HEK293 (cell line): ENCODE measurements around the gene IFIT2.

ENCODE experiments used
- CTCF ChIA-PET: fragments of 350-600 bp; formaldehyde crosslinking; extraction: SDS; loops from one replicate; lab custom pipeline; 2021; ENCODE audit warnings: antibody characterized with exemption; lab: Yijun Ruan, JAX
- POLR2A ChIA-PET: fragments of 300-600 bp; formaldehyde crosslinking; extraction: SDS; loops from one replicate; lab custom pipeline; 2020; ENCODE audit warnings: antibody characterized with exemption, inconsistent platforms; lab: Yijun Ruan, JAX
- H3K27ac ChIP-seq: fragments of 200-500 bp; sonication (Bioruptor generic); 2 replicates; pipeline ENCODE4 v1.5.1; 2014; ENCODE audit warnings: low read depth, low read length, control low read depth, inconsistent platforms; ENCODE audit errors: extremely low read depth
- H3K36me3 ChIP-seq, 2 experiments: fragments of 200-500 bp in 1 of 2; sonication (Bioruptor generic) in 1 of 2; 1 replicate in 1 of 2; 2 replicates in 1 of 2; pipeline ENCODE4 v1.5.1; 2014 to 2017; ENCODE audit warnings: inconsistent platforms in 2 of 2, low read length in 2 of 2; ENCODE audit not compliant: control insufficient read depth in 2 of 2, insufficient read depth in 1 of 2
- H3K4me1 ChIP-seq: fragments of 200-500 bp; sonication (Bioruptor generic); 2 replicates; pipeline ENCODE4 v1.5.1; 2014; ENCODE audit warnings: mild to moderate bottlenecking, low read length, inconsistent platforms; ENCODE audit not compliant: control insufficient read depth, insufficient read depth
- H3K4me3 ChIP-seq: 2 replicates; pipeline ENCODE4 v1.5.1; 2011; ENCODE audit warnings: low read depth, mild to moderate bottlenecking, control low read depth, low read length, moderate library complexity
- H3K9me3 ChIP-seq: fragments of 200-500 bp; sonication (Bioruptor generic); 2 replicates; pipeline ENCODE4 v1.5.1; 2014; ENCODE audit warnings: low read depth, low read length, inconsistent platforms; ENCODE audit not compliant: control insufficient read depth, insufficient read depth
- EGR2 ChIP-seq: fragments of 450-650 bp; formaldehyde crosslinking; IDR thresholded peaks from 2 replicates; pipeline ENCODE4 v1.5.1; 2016; ENCODE audit warnings: low read depth, missing biosample characterization, missing genetic modification characterization
- GLI2 ChIP-seq: fragments of 450-650 bp; formaldehyde crosslinking; IDR thresholded peaks from 2 replicates; pipeline ENCODE4; 2017; ENCODE audit warnings: missing biosample characterization, missing genetic modification characterization, low read depth, borderline replicate concordance
- SP2 ChIP-seq: fragments of 450-650 bp; formaldehyde crosslinking; IDR thresholded peaks from 2 replicates; pipeline ENCODE4 v1.5.1; 2016; ENCODE audit warnings: missing biosample characterization, missing genetic modification characterization
- YY1 ChIP-seq: fragments of 450-650 bp; formaldehyde crosslinking; IDR thresholded peaks from 2 replicates; pipeline ENCODE4 v1.5.1; 2018; ENCODE audit warnings: missing biosample characterization, missing genetic modification characterization
- ZBTB1 ChIP-seq: fragments of 450-650 bp; formaldehyde crosslinking; IDR thresholded peaks from 2 replicates; pipeline ENCODE4 v1.5.1; 2016; ENCODE audit warnings: missing biosample characterization, missing genetic modification characterization
- ZBTB21 ChIP-seq: fragments of 450-650 bp; formaldehyde crosslinking; IDR thresholded peaks from 2 replicates; pipeline ENCODE4 v1.5.1; 2017; ENCODE audit warnings: missing biosample characterization, missing genetic modification characterization
- ZFP3 ChIP-seq: fragments of 450-650 bp; formaldehyde crosslinking; IDR thresholded peaks from 2 replicates; pipeline ENCODE4 v1.5.1; 2016; ENCODE audit warnings: low read depth, missing biosample characterization, missing genetic modification characterization
- ZNF112 ChIP-seq: fragments of 450-650 bp; formaldehyde crosslinking; IDR thresholded peaks from 2 replicates; pipeline ENCODE4 v1.5.0; 2017; ENCODE audit warnings: missing biosample characterization, missing genetic modification characterization
- ZNF133 ChIP-seq: fragments of 450-650 bp; formaldehyde crosslinking; IDR thresholded peaks from 2 replicates; pipeline ENCODE4 v1.5.1; 2016; ENCODE audit warnings: missing biosample characterization, missing genetic modification characterization
- ZNF146 ChIP-seq: fragments of 450-650 bp; formaldehyde crosslinking; IDR thresholded peaks from 2 replicates; pipeline ENCODE4 v1.5.1; 2016; ENCODE audit warnings: missing biosample characterization, missing genetic modification characterization
- ZNF16 ChIP-seq: fragments of 450-650 bp; formaldehyde crosslinking; IDR thresholded peaks from 2 replicates; pipeline ENCODE4 v1.5.1; 2016; ENCODE audit warnings: low read depth, missing biosample characterization, missing genetic modification characterization
- ZNF23 ChIP-seq: fragments of 450-650 bp; formaldehyde crosslinking; IDR thresholded peaks from 2 replicates; pipeline ENCODE4 v1.5.1; 2016; ENCODE audit warnings: missing biosample characterization, missing genetic modification characterization, borderline replicate concordance
- ZNF311 ChIP-seq: fragments of 450-650 bp; formaldehyde crosslinking; IDR thresholded peaks from 2 replicates; pipeline ENCODE4 v1.5.1; 2017; ENCODE audit warnings: missing biosample characterization, missing genetic modification characterization, borderline replicate concordance
- ZNF354C ChIP-seq: fragments of 450-650 bp; formaldehyde crosslinking; IDR thresholded peaks from 2 replicates; pipeline ENCODE4 v1.5.1; 2016; ENCODE audit warnings: missing biosample characterization, missing genetic modification characterization, low read depth, borderline replicate concordance
- ZNF366 ChIP-seq: fragments of 450-650 bp; formaldehyde crosslinking; conservative IDR thresholded peaks from 2 replicates; pipeline ENCODE4 v1.5.1; 2016; ENCODE audit warnings: missing biosample characterization, missing genetic modification characterization
- ZNF416 ChIP-seq: fragments of 450-650 bp; formaldehyde crosslinking; IDR thresholded peaks from 2 replicates; pipeline ENCODE4 v1.5.1; 2016; ENCODE audit warnings: missing biosample characterization, missing genetic modification characterization
- ZNF48 ChIP-seq: fragments of 450-650 bp; formaldehyde crosslinking; IDR thresholded peaks from 2 replicates; pipeline ENCODE4 v1.5.1; 2016; ENCODE audit warnings: missing biosample characterization, missing genetic modification characterization
- ZNF501 ChIP-seq: fragments of 450-650 bp; formaldehyde crosslinking; IDR thresholded peaks from 2 replicates; pipeline ENCODE4 v1.5.1; 2016; ENCODE audit warnings: missing biosample characterization, missing genetic modification characterization
- ZNF530 ChIP-seq: fragments of 450-650 bp; formaldehyde crosslinking; IDR thresholded peaks from 2 replicates; pipeline ENCODE4 v1.5.1; 2016; ENCODE audit warnings: low read depth, missing biosample characterization, missing genetic modification characterization
- ZNF544 ChIP-seq: fragments of 450-650 bp; formaldehyde crosslinking; IDR thresholded peaks from 2 replicates; pipeline ENCODE4 v1.5.0; 2017; ENCODE audit warnings: missing biosample characterization, missing genetic modification characterization
- ZNF561 ChIP-seq: fragments of 450-650 bp; IDR thresholded peaks from 2 replicates; pipeline ENCODE4 v1.5.1; 2018; ENCODE audit warnings: missing biosample characterization, missing genetic modification characterization, borderline replicate concordance
- ZNF664 ChIP-seq: fragments of 450-650 bp; formaldehyde crosslinking; IDR thresholded peaks from 2 replicates; pipeline ENCODE4 v1.5.1; 2016; ENCODE audit warnings: missing biosample characterization, missing genetic modification characterization
- TF ChIP-seq, protein P1 (sequence below): fragments of 450-650 bp; formaldehyde crosslinking; conservative IDR thresholded peaks from 2 replicates; pipeline ENCODE4 v1.5.1; 2016; ENCODE audit warnings: low read depth, missing biosample characterization, missing genetic modification characterization
- TF ChIP-seq, protein P2 (sequence below): fragments of 450-650 bp; formaldehyde crosslinking; IDR thresholded peaks from 2 replicates; pipeline ENCODE4 v1.5.1; 2017; ENCODE audit warnings: missing biosample characterization, missing genetic modification characterization

The IFIT2 gene

DNA sequence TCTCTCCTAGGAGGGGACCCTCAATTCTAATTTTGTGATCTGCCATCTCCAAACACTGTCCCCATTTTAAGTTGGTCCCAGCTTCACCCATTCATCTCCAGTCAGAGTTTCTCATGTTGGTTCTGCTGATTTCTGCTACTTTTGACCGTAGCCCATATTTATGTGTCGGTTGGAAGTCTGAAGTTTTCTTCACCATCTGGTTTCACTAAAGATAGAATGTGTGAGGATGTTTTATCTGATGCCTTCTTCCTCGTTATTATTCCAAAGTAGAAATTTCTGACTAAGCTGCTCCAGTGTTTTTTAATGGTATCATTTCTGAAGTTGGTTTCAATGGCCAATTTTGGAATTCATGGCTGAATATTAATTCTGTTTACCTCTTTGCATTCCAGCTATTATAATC is 21.3 kb upstream of the IFIT2 start:
- ChIA-PET CTCF (no interaction called here), POLR2A (no interaction called here)
- Histone ChIP-seq H3K9me3 (no peaks in the 10 kb centered on the region), H3K4me1 (peaks cover 4% of the 10 kb centered on the region), H3K27ac (no peak overlapping the region), H3K36me3 (no peaks in the 10 kb centered on the region), H3K4me3 (no peak overlapping the region)
- TF ChIP-seq ZNF366 (tag by site-specific recombination), result no peak
- TF ChIP-seq GLI2 (tag by site-specific recombination), result no peak
- no peak for TF ChIP-seq ZNF112 (tag by site-specific recombination)
- no peak for TF ChIP-seq ZFP3
- no peak for TF ChIP-seq EGR2 (tag by site-specific recombination)
- TF ChIP-seq ZNF664 (tag by site-specific recombination), result no peak
- TF ChIP-seq ZNF530, result no peak
- no peak for TF ChIP-seq ZNF354C (tag by site-specific recombination)
- TF ChIP-seq SP2, result no peak
- TF ChIP-seq ZBTB21 (tag by site-specific recombination), result no peak
- TF ChIP-seq ZNF23, result no peak
- TF ChIP-seq, protein P1, sequence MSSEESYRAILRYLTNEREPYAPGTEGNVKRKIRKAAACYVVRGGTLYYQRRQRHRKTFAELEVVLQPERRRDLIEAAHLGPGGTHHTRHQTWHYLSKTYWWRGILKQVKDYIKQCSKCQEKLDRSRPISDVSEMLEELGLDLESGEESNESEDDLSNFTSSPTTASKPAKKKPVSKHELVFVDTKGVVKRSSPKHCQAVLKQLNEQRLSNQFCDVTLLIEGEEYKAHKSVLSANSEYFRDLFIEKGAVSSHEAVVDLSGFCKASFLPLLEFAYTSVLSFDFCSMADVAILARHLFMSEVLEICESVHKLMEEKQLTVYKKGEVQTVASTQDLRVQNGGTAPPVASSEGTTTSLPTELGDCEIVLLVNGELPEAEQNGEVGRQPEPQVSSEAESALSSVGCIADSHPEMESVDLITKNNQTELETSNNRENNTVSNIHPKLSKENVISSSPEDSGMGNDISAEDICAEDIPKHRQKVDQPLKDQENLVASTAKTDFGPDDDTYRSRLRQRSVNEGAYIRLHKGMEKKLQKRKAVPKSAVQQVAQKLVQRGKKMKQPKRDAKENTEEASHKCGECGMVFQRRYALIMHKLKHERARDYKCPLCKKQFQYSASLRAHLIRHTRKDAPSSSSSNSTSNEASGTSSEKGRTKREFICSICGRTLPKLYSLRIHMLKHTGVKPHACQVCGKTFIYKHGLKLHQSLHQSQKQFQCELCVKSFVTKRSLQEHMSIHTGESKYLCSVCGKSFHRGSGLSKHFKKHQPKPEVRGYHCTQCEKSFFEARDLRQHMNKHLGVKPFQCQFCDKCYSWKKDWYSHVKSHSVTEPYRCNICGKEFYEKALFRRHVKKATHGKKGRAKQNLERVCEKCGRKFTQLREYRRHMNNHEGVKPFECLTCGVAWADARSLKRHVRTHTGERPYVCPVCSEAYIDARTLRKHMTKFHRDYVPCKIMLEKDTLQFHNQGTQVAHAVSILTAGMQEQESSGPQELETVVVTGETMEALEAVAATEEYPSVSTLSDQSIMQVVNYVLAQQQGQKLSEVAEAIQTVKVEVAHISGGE, result no peak
- no peak for TF ChIP-seq ZBTB1 (tag by site-specific recombination)
- TF ChIP-seq, protein P2, sequence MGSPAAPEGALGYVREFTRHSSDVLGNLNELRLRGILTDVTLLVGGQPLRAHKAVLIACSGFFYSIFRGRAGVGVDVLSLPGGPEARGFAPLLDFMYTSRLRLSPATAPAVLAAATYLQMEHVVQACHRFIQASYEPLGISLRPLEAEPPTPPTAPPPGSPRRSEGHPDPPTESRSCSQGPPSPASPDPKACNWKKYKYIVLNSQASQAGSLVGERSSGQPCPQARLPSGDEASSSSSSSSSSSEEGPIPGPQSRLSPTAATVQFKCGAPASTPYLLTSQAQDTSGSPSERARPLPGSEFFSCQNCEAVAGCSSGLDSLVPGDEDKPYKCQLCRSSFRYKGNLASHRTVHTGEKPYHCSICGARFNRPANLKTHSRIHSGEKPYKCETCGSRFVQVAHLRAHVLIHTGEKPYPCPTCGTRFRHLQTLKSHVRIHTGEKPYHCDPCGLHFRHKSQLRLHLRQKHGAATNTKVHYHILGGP (tag by site-specific recombination), result no peak
- TF ChIP-seq ZNF146 (tag by site-specific recombination), result no peak
- no peak for TF ChIP-seq YY1 (tag by site-specific recombination)
- TF ChIP-seq ZNF311 (tag by site-specific recombination), result no peak
- no peak for TF ChIP-seq ZNF544 (tag by site-specific recombination)

DNA sequence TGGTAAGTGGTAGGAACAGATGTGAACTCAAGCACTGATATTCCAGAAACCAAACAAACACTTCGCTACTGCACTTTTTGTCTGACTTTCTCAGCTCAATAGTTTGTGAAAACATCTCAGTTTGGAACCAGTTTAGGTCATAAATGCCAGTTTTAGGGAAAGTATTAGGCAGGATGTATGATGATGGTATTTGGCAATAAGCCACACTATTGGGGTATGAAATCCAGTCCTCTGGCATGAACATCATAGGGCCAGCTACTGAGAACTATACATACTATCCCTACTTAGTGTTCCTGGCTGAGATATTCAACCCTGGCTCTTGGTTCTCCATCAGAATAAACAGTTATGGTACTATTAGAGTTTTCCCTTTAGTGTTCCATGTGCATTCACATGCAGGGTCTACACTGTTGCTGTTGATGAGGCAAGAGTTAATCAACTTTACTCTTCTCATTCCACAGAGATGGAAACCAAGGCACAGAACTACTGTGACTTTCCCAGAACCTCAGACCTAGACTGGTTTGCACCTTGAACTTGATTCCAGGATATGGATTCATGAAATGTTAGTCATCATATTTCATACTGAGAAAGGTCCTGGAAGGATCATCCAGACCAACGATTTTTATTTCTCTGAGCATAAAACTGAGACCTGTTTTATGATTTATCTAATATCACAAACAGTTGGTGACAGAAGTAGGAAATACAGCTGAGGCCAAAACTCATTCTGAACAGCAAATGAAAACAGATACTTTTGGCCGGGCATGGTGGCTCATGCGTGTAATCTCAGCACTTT is 20.0 kb upstream of the IFIT2 start:
- POLR2A ChIA-PET, result no interaction called here
- H3K4me3 ChIP-seq, result no peak overlapping the region
- H3K4me1 ChIP-seq, result peaks cover 4% of the 10 kb centered on the region
- H3K36me3 ChIP-seq, result no peaks in the 10 kb centered on the region
- H3K9me3 ChIP-seq, result no peaks in the 10 kb centered on the region
- CTCF ChIA-PET, result no interaction called here
- TF ChIP-seq ZNF16 (tag by site-specific recombination), result no peak
- no peak for TF ChIP-seq ZNF501
- TF ChIP-seq ZNF561, result no peak
- TF ChIP-seq ZNF48 (tag by site-specific recombination), result no peak
- TF ChIP-seq ZNF416 (tag by site-specific recombination), result no peak
- TF ChIP-seq ZNF133 (tag by site-specific recombination), result no peak
- TF ChIP-seq ZBTB21 (tag by site-specific recombination), result no peak
- TF ChIP-seq, all 188 proteins: peak for 0
- H3K27ac ChIP-seq, result no peak overlapping the region
